Panc1 (cell line): ENCODE data around the gene ADCY2. TPM values are rescaled to one million over a fixed set of nuclear protein-coding genes. Genes with fewer than 3 reads are reported as not detected.

Experiments used
- ATAC-seq: fragments of 200-7000 bp; cut with Tn5 transposase; 2 replicates; pipeline ENCODE4 v1.9.1; 2020; ENCODE audit warnings: mild to moderate bottlenecking, moderate library complexity
- BruUV-seq: library from RNA; stranded (reverse); fragments of 400-500 nt; replicated peaks from 2 replicates; lab custom pipeline; 2021; lab: Mats Ljungman, UMichigan
- CTCF ChIA-PET: fragments of 300-600 bp; sonication (Branson Sonifier 250); formaldehyde crosslinking; loops from one replicate; lab custom pipeline; 2022; ENCODE audit warnings: antibody characterized with exemption; lab: Charles Lee
- POLR2A ChIA-PET: fragments of 300-600 bp; sonication (Branson Sonifier 250); formaldehyde crosslinking; loops from one replicate; lab custom pipeline; 2022; ENCODE audit warnings: antibody characterized with exemption; lab: Charles Lee
- DNase-seq: peaks from one replicate; pipeline ENCODE4 v3.0.0-alpha.2; 2010; ENCODE audit warnings: low read depth, low spot score
- H3K27ac ChIP-seq: 2 replicates; pipeline ENCODE4 v1.5.1; 2011; ENCODE audit warnings: mild to moderate bottlenecking, low read length, inconsistent platforms
- H3K27me3 ChIP-seq: fragments of 200-500 bp; sonication (Bioruptor generic); 2 replicates; pipeline ENCODE4 v1.6.0; 2014; ENCODE audit warnings: low read length, inconsistent platforms; ENCODE audit not compliant: control insufficient read depth, insufficient read depth
- H3K36me3 ChIP-seq: fragments of 200-500 bp; sonication (Bioruptor generic); 2 replicates; pipeline ENCODE4 v1.5.1; 2014; ENCODE audit warnings: inconsistent platforms, mild to moderate bottlenecking, low read length, moderate library complexity; ENCODE audit not compliant: control insufficient read depth, insufficient read depth
- H3K4me1 ChIP-seq: 2 replicates; pipeline ENCODE4 v1.5.1; 2011; ENCODE audit warnings: inconsistent platforms, mild to moderate bottlenecking, low read length, moderate library complexity; ENCODE audit not compliant: control insufficient read depth, insufficient read depth
- H3K4me3 ChIP-seq, 2 experiments: 2 replicates each; pipeline ENCODE4 v1.5.1; 2011 to 2012; ENCODE audit warnings: low read depth in 2 of 2, low read length in 2 of 2, mild to moderate bottlenecking in 2 of 2, inconsistent platforms in 1 of 2, moderate library complexity in 1 of 2
- H3K9me3 ChIP-seq: fragments of 200-500 bp; sonication (Bioruptor generic); 2 replicates; pipeline ENCODE4 v1.5.1; 2014; ENCODE audit warnings: low read depth, mild to moderate bottlenecking, inconsistent platforms, low read length, moderate library complexity; ENCODE audit not compliant: control insufficient read depth, insufficient read depth
- CTCF ChIP-seq: fragments of 450-650 bp; IDR thresholded peaks from 2 replicates; pipeline ENCODE4 v1.5.1; 2017; ENCODE audit warnings: mild to moderate bottlenecking
- POLR2AphosphoS5 ChIP-seq: IDR thresholded peaks from 2 replicates; pipeline ENCODE4 v1.6.1; 2012; ENCODE audit warnings: mild to moderate bottlenecking, low read depth, low read length, moderate library complexity
- REST ChIP-seq, 2 experiments: IDR thresholded peaks; 2 replicates each; pipeline ENCODE4 v1.6.1; 2011 to 2012; ENCODE audit warnings: low read depth in 2 of 2, control low read depth in 1 of 2, low read length in 1 of 2, mild to moderate bottlenecking in 1 of 2, moderate library complexity in 1 of 2; ENCODE audit not compliant: insufficient read depth in 1 of 2
- SIN3A ChIP-seq: IDR thresholded peaks from 2 replicates; pipeline ENCODE4 v1.6.1; 2012; ENCODE audit warnings: low read depth, mild to moderate bottlenecking, low read length, moderate library complexity, borderline replicate concordance; ENCODE audit not compliant: insufficient read depth
- TCF7L2 ChIP-seq: IDR thresholded peaks from 2 replicates; pipeline ENCODE4 v1.6.1; 2011; ENCODE audit warnings: mild to moderate bottlenecking, low read depth, low read length, inconsistent platforms
- in situ Hi-C: cut with HindIII; loops from 2 replicates; pipeline ENCODE4 v1.10.0; 2016; ENCODE audit warnings: low sequenced_read_pairs, low pct_unique_long_range_greater_than_20kb
- intact Hi-C: fragments of 100-400 bp; cut with micrococcal nuclease; formaldehyde crosslinking; loops from one replicate; pipeline ENCODE4 v1.10.0; 2022; ENCODE audit not compliant: unreplicated experiment
- total RNA-seq: library from RNA; stranded (reverse); gene quantifications from one replicate; pipeline ENCODE4 v1.2.1, GENCODE V29; 2021; ENCODE audit not compliant: unreplicated experiment

ADCY2 gene
- total RNA-seq, 1 experiment from 2014 or later: 0.13 TPM

- intact Hi-C loops: no loop called here
- no peaks in the 10 kb centered on the region for H3K4me1 ChIP-seq
- in situ Hi-C loops: no loop called here
- no peaks in the 10 kb centered on the region for H3K36me3 ChIP-seq
- no peaks in the 10 kb centered on the region for H3K27me3 ChIP-seq
- no peak for ATAC-seq
- no TSS peak for BruUV-seq
- DNase-seq: no peak
- H3K4me3 ChIP-seq: no peak overlapping the region
- H3K27ac ChIP-seq: no peak overlapping the region
- ChIA-PET POLR2A (no interaction called here), CTCF (no interaction called here)
- H3K9me3 ChIP-seq: no peaks in the 10 kb centered on the region
- TF ChIP-seq REST (IDR thresholded peaks at IDR 0.05; ENCODE audit: insufficient read depth in 1 of 2, low read depth in 2 of 2, low read length in 1 of 2): no peak
- no peak for TF ChIP-seq POLR2AphosphoS5
- no peak for TF ChIP-seq SIN3A
- TF ChIP-seq TCF7L2: no peak
- no peak for TF ChIP-seq CTCF
Observed at GRCh38 chr5:7493622-7494021, 97.7 kb downstream of the ADCY2 start.

GRCh38 chr5:7494481-7495130 is 98.7 kb downstream of the ADCY2 start:
- Histone ChIP-seq H3K36me3 (no peaks in the 10 kb centered on the region), H3K9me3 (no peaks in the 10 kb centered on the region), H3K4me3 (no peak overlapping the region), H3K27me3 (no peaks in the 10 kb centered on the region), H3K27ac (no peak overlapping the region), H3K4me1 (no peaks in the 10 kb centered on the region)
- BruUV-seq: no TSS peak
- no peak for ATAC-seq
- ChIA-PET POLR2A (no interaction called here), CTCF (no interaction called here)
- no peak for TF ChIP-seq CTCF
- intact Hi-C loops (no loop called here), in situ Hi-C loops (no loop called here)
- DNase-seq: no peak
